ENCODE measurements around the gene KNOP1. TPM values are rescaled to one million over a fixed set of nuclear protein-coding genes. Genes with fewer than 3 reads are reported as not detected.
A peak's percentile ranks its signal among the peaks of the same experiment; 100 is the strongest.
"Not testable (repeated sequence)": the region's sequence is repeated elsewhere in the genome, so short reads cannot be mapped to it uniquely, and the experiment has no call there.

The KNOP1 gene
- total RNA-seq, 1 donor from 2014 or later, result 8.4 TPM

DNA sequence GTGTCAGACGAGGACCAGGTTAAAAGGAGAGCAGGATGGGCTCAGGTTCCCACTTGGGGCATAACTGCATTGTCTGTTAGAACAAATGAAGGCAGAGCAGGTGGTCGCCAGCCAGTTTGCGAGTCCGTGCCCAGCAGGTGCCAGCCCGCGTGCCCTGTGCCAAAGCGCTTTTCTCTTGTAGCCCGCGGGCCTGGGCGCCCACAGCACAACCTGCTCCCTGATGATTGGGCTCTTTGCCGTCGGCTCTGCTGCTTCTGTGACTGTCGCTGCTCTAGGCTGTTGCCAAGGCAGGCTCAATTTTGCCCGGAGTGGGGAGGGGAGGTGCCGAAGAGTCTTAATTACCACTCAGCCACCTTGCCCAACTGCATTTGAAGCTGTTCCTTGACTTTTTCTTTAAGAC lies 21.1 kb downstream of the KNOP1 start:
- no peak for DNase-seq (ENCODE audit: missing footprints)
- intact Hi-C loops (cut with DNase I), result loop anchor here (5.0 kb wide), 1 partner anchor 50 kb away; no protein-coding TSS in a partner anchor
- no peak for ATAC-seq

DNA sequence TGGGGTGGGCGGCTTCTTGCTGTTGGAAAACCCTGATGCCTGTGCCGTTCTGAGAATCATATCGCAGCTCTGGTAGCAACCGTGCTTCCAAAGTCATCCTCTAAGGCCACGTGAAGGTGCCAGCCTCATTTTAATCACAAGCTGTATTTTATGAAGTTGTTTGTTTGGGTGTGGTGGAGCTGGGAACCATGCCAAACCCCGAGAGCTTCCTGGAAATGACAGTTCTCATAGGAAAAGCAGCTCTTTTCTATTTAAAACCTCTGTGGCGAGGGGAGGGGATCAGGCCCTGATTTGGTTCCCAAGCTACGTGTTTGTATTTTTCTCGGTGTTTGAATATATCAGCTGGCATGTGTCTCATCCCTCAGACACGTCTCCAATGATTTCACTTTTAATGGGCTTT lies 21.7 kb downstream of the KNOP1 start:
- peak; percentile 76 for DNase-seq (ENCODE audit: missing footprints)
- intact Hi-C loops (cut with DNase I), result loop anchor here (5.0 kb wide), 1 partner anchor 49 kb away; no protein-coding TSS in a partner anchor
- peak; percentile 48 for ATAC-seq

GRCh38 chr16:19694989-19695388 lies 23.0 kb downstream of the KNOP1 start:
- intact Hi-C loops (cut with DNase I), result loop anchor here (5.0 kb wide), 1 partner anchor 48 kb away; no protein-coding TSS in a partner anchor

DNA sequence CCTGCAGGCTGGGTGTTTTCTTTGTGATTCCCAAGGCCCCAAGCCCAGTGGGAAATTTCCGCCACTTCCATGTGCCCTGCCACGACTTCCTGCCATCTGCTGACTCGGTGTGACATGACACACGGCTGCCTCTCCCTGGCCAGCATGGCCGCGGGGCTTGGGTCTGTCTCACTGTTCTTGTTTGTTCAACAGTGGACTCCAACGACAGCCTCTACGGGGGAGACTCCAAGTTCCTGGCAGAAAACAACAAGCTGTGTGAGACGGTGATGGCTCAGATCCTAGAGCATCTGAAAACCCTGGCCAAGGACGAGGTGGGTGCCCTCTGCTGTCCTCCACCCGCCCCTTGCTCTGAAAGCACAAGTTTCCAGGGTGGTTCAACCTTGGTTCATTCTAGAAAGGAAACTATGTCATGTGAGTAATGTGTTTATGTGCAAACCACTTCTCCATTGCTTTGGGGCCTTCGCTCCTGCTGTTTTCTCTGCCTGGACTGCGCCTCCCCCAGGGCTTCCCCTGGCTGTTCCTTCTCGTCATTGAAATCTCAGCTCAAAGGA lies 26.8 kb downstream of the KNOP1 start:
- intact Hi-C loops (cut with DNase I), result no loop called here
- ATAC-seq (peak; percentile 9), DNase-seq (ENCODE audit: missing footprints) (peak; percentile 79)

More at GRCh38 chr16:19694989-19695388, 23.0 kb downstream of the KNOP1 start:
- no peak for ATAC-seq
- no peak for DNase-seq (ENCODE audit: missing footprints)

DNA sequence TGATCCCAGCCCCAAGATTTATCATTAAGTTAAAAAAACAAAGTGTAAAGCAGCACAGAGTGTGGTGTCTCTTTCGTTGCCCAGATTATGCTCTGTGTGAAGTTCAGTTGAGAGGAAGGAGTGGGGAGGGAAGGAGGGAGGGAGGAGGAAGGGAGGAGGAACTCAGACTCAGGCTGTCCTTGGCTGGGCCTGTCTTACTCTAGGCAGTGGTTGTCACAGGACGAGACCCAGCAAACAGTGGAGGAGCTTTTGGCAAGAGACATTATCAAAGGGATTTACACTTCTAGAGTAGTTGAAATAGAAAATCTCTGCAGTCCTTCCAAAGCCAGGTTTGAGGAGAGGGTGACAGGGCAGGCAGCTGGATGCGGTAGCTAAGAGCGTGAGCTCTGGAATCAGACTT lies 27.8 kb downstream of the KNOP1 start:
- DNase-seq (ENCODE audit: missing footprints), result no peak
- intact Hi-C loops (cut with DNase I), result no loop called here
- peak; percentile 66 for ATAC-seq

- DNase-seq (ENCODE audit: missing footprints), result no peak
- intact Hi-C loops (cut with DNase I), result no loop called here
- ATAC-seq, result no peak
Measured at GRCh38 chr16:19689342-19689741, 28.7 kb downstream of the KNOP1 start.

GRCh38 chr16:19688396-19689024 lies 29.5 kb downstream of the KNOP1 start:
- ATAC-seq (no peak), DNase-seq (ENCODE audit: missing footprints) (no peak)
- intact Hi-C loops (cut with DNase I), result no loop called here

- ATAC-seq, result no peak
- DNase-seq (ENCODE audit: missing footprints), result no peak
- intact Hi-C loops (cut with DNase I), result no loop called here
Measured at GRCh38 chr16:19687279-19687678, 30.7 kb downstream of the KNOP1 start.

- DNase-seq (ENCODE audit: missing footprints) (no peak), ATAC-seq (no peak)
- intact Hi-C loops (cut with DNase I), result no loop called here
Measured at GRCh38 chr16:19685176-19685575, 32.9 kb downstream of the KNOP1 start.

DNA sequence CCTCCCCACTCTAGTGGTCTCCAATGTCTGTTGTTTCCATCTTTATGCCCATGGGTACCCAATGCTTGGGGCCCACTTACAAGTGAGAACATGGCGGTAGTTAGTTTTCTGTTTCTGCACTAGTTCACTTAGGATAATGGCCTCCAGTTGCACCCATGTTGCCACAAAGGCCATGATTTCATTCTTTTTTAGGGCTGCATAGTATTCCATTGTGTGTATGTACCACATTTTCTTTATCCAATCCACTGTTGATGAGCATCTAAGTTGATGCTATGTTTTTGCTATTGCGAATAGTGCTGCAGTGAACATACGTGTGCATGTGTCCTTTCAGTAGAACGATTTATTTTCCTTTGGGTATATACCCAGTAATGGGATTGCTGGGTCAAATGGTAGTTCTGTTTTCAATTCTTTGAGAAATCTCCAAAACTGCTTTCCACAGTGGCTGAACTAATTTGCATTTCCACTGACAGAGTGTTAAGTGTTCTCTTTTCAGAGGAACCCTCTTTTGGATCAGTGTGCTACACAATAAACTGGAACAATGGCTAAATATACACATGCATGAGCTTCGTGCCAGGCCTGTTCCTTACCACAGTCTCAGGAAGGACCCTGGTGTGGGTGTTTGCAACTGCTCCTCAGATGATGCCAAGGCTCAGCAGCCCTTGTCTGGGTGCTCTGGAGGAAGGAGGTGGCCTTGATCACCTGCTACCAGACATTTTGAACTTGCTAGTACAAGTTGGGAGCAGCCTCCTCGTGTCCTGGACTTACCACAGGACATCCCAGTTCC lies 34.4 kb downstream of the KNOP1 start:
- DNase-seq (ENCODE audit: missing footprints), result no peak
- no peak for ATAC-seq
- intact Hi-C loops (cut with DNase I), result no loop called here

DNA sequence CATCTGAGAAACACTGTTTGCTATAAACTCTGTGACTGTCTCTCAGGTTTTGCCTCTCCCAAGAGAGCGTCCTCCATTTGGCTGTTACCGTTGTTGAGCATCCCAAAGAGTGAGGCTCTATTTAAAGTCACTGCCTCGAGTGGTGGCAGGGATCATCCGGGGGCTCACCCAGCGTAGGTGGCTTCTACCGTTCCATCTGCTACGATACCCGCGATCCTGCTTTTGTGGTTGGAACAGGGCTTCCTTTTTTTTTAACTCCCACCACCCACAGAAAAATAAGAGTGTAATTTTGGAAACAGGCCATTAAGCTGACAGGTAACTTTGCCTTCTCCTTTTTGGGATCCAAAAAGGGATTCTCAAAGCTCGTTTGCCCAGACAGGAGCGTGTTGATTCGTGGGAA lies 36.4 kb downstream of the KNOP1 start:
- DNase-seq (ENCODE audit: missing footprints) (no peak), ATAC-seq (no peak)
- intact Hi-C loops (cut with DNase I), result no loop called here

DNA sequence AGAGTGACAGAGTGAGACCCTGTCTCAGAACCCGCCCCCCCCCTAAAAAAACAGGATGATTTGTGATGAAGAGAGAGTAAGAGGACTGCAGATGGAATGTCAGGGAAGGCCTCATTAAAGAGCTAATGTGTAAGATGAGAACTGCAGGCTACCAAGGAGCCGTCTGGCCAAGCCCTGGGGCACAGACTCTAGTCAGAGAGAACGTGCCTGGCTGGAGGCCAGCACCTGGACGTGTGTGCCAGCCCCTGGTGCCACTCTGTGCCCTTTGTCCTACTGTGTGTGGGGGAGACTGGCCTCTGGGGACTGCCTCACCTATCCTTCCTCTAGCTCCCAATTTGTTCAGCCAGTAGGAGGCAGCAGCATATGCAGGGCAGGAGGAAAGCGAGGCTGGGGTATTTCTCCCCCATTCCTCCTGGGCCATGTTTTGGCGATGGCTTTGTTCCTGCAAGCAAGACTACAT lies 37.1 kb downstream of the KNOP1 start:
- ATAC-seq (peak; percentile 43), DNase-seq (ENCODE audit: missing footprints) (no peak)
- intact Hi-C loops (cut with DNase I), result no loop called here

- DNase-seq (ENCODE audit: missing footprints); ATAC-seq; intact Hi-C loops (cut with DNase I): not testable (repeated sequence)
Measured at GRCh38 chr16:19679281-19679680, 38.7 kb downstream of the KNOP1 start.

DNA sequence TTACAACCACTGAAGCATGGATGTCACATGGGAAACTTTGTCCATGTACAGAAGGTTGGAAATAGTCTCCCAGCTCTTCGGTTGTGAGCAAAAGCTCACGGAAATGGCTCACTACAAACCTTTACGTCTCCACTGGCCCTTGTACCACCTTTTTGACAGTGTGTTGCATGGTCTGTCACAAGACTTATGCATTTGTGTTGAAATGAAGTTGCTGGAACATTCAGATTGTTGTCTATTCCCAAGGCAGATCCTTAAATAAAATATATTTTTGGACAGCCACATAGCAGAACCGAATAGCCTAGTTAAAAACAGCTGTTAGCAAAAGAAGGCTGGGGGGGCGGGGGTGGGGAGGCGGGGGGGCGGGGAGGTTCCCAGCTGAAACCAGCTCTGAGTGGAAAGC lies 39.2 kb downstream of the KNOP1 start:
- DNase-seq (ENCODE audit: missing footprints), result no peak
- intact Hi-C loops (cut with DNase I), result no loop called here

GRCh38 chr16:19677402-19677801 lies 40.6 kb downstream of the KNOP1 start:
- ATAC-seq (peak; percentile 71), DNase-seq (ENCODE audit: missing footprints) (no peak)
- intact Hi-C loops (cut with DNase I), result no loop called here

More for the DNA sequence above, 39.2 kb downstream of the KNOP1 start:
- ATAC-seq, result no peak

- DNase-seq (ENCODE audit: missing footprints), result no peak
- ATAC-seq, result no peak
- intact Hi-C loops (cut with DNase I), result no loop called here
Measured at GRCh38 chr16:19674485-19674884, 43.5 kb downstream of the KNOP1 start.

GRCh38 chr16:19672378-19672777 lies 45.6 kb downstream of the KNOP1 start:
- no peak for ATAC-seq
- no peak for DNase-seq (ENCODE audit: missing footprints)
- intact Hi-C loops (cut with DNase I), result no loop called here

DNA sequence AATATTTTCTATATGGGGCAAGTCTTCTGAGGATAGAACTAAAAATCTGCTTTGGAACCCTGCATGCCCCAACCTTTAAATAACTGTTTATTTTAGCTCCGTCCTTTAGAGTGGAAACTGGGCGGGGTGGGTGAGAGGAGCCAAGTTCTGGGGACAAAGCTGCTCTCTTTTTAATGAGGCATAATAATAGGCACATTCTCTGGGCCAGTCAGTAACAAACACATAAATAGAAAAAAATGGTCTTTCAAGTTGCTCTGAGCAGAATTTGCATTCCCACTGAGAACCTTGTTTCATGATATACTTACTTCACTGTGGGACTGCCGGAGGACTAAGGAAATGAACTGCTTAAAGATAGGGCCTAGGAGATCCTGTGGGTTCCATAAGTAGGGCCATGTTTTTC lies 51.5 kb downstream of the KNOP1 start:
- intact Hi-C loops (cut with DNase I), result loop anchor here (5.0 kb wide), 1 partner anchor 216 kb away; the partner anchor contains the start of gene GPRC5B
- DNase-seq (ENCODE audit: missing footprints), result no peak
- ATAC-seq, result peak; percentile 71

DNA sequence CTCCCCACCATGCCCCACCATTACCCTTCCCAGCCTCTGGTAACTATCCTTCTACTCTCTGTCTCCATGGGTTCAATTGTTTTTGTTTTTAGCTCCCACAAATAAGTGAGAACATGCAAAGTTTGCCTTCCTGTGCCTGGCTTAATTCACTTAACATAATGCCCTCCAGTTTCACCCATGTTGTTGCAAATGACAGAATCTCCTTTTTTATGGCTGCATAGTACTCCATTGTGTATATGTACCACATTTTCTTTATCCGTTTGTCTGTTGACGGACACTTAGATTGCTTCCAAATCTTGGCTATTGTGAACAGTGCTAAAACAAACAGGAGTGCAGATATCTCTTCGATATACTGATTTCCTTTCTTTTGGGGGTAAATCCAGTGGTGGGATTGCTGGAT lies 52.7 kb downstream of the KNOP1 start:
- not testable (repeated sequence) for DNase-seq (ENCODE audit: missing footprints); ATAC-seq

DNA sequence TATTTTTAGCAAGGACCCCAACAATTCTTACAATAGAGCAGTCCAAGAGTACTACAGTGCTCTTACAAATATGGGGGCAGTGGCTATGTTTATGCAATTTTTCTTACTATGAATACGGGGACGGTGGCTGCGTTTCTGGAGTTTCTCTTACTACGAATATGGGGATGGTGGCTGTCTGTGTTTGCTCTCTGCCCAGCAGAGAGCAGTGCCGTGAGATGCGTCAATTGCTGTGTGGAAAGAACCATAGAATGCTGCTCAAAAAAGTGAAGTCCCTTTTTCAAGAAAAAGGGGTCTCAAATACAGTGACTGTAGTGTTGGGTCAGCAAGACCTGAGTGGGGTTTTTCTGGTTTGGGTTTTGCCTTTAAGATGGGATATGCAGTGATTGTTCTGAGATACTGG lies 53.9 kb downstream of the KNOP1 start:
- no peak for ATAC-seq
- DNase-seq (ENCODE audit: missing footprints), result no peak
- intact Hi-C loops (cut with DNase I), result no loop called here

More for the DNA sequence above, 52.7 kb downstream of the KNOP1 start:
- intact Hi-C loops (cut with DNase I), result loop anchor here (5.0 kb wide), 1 partner anchor 217 kb away; the partner anchor contains the start of gene GPRC5B
